Renal cortical epithelial cell (primary cell): Measurements from ENCODE around the gene GABRD. TPM values are rescaled to one million over a fixed set of nuclear protein-coding genes. Genes with fewer than 3 reads are reported as not detected.

Experiments
- DNase-seq: peaks from one replicate; pipeline ENCODE4 v3.0.0-alpha.2; 2011; ENCODE audit warnings: low read depth
- total RNA-seq: library from RNA; depleted of rRNA; stranded (reverse); fragments of >200 nt; gene quantifications from 2 replicates; pipeline ENCODE4 v1.2.3, GENCODE V29; 2014

The GABRD gene
- total RNA-seq, 1 donor from 2014 or later: not detected

- no peak for DNase-seq
These were observed 57.7 kb downstream of the GABRD start for GRCh38 chr1:2076826-2077225.

DNA sequence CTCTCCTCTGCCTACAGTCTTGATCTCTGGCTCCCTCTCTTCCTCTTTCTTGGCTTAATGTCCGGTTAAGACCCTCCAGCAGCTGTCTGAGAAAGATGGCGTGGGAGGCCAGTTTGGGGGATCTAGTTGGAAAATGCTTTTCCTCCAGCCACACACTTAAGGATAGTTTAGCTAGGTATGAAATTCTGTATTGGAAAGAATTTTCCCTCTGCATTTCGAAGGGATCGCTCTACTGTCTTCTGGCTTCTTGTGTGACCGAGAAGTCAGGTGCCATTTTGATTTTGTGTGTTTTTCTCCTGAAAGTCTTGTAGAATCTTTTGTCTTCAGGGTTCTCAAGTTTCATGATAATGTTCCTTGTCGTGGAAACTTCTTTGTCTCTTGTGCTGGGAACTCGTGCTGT, 59.0 kb downstream of the GABRD start:
- DNase-seq: no peak

- DNase-seq: no peak
These were observed 60.4 kb downstream of the GABRD start for GRCh38 chr1:2079396-2080085.

- DNase-seq: no peak
These were observed 61.0 kb downstream of the GABRD start for GRCh38 chr1:2080140-2080539.

Other genes with a start within 250 kb of the GABRD start
- gene NADK, start 240.9 kb upstream of the GABRD start, total RNA-seq: 34.9 and 48.4 TPM in 2 replicates
- 109 and 209 TPM in 2 replicates for gene GNB1, start 128.3 kb upstream of the GABRD start, total RNA-seq
- 0.05 TPM in 1 of 2 replicates, not detected in the other for gene CALML6, start 104.1 kb upstream of the GABRD start, total RNA-seq
- 0.35 TPM in 1 of 2 replicates, not detected in the other for gene TMEM52, start 100.1 kb upstream of the GABRD start, total RNA-seq
- gene CFAP74, start 15.6 kb upstream of the GABRD start, total RNA-seq: not detected in 2 replicates
- 31.3 and 34.6 TPM in 2 replicates for gene PRKCZ, start 31.1 kb downstream of the GABRD start, total RNA-seq
- 12.0 and 23.4 TPM in 2 replicates for gene FAAP20, start 175.4 kb downstream of the GABRD start, total RNA-seq
- 9.0 and 34.8 TPM in 2 replicates for gene SKI, start 209.0 kb downstream of the GABRD start, total RNA-seq